Stimulated activated CD8-positive, alpha-beta memory T cell treated with anti-CD3 and anti-CD28 coated beads, Interleukin-4, amount 100 ng/mL, for 4 hours (primary cell): ENCODE results near the gene LIMK2.
"Not testable (repeated sequence)": the region's sequence is repeated elsewhere in the genome, so short reads cannot be mapped to it uniquely, and the experiment has no call there.

ENCODE experiments used
- DNase-seq, 2 donors: peaks; one replicate each; pipeline ENCODE4 v3.0.0-alpha.2; 2020; ENCODE audit warnings: low read depth in 2 of 2, low spot score in 1 of 2

Gene LIMK2

GRCh38 chr22:31241936-31242335 is 29.8 kb downstream of the LIMK2 start:
- no peak for DNase-seq

GRCh38 chr22:31243339-31244045 is 31.4 kb downstream of the LIMK2 start:
- DNase-seq, result no peak

GRCh38 chr22:31244046-31244942 is 32.2 kb downstream of the LIMK2 start:
- no peak for DNase-seq

GRCh38 chr22:31244943-31245451 is 32.9 kb downstream of the LIMK2 start:
- DNase-seq, result no peak

- DNase-seq, result not testable (repeated sequence)
Measured at GRCh38 chr22:31245998-31246397, 33.9 kb downstream of the LIMK2 start.

GRCh38 chr22:31246687-31247086 is 34.6 kb downstream of the LIMK2 start:
- no peak for DNase-seq

- no peak for DNase-seq
Measured at GRCh38 chr22:31247726-31248125, 35.6 kb downstream of the LIMK2 start.

GRCh38 chr22:31248138-31248745 is 36.1 kb downstream of the LIMK2 start:
- peak; percentile 12 to 20 for DNase-seq

- no peak for DNase-seq
Measured at GRCh38 chr22:31248965-31249958, 37.2 kb downstream of the LIMK2 start.

GRCh38 chr22:31250740-31251600 is 38.9 kb downstream of the LIMK2 start:
- DNase-seq, result no peak

- no peak for DNase-seq
Measured at GRCh38 chr22:31253949-31254348, 41.9 kb downstream of the LIMK2 start.

GRCh38 chr22:31259798-31260473 is 47.8 kb downstream of the LIMK2 start:
- DNase-seq, result no peak

GRCh38 chr22:31260474-31260856 is 48.4 kb downstream of the LIMK2 start:
- no peak for DNase-seq

- no peak for DNase-seq
Measured at GRCh38 chr22:31262312-31263133, 50.4 kb downstream of the LIMK2 start.

- no peak for DNase-seq
Measured at GRCh38 chr22:31263896-31264640, 52.0 kb downstream of the LIMK2 start.

- no peak for DNase-seq
Measured at GRCh38 chr22:31268281-31268680, 56.2 kb downstream of the LIMK2 start.

GRCh38 chr22:31269892-31270579 is 57.9 kb downstream of the LIMK2 start:
- DNase-seq, result no peak
